ENCODE results near the gene PPIL3.

The PPIL3 gene

GRCh38 chr2:200862532-200863000 lies 26.3 kb downstream of the PPIL3 start:
- DNase-seq (ENCODE audit: insufficient read length, low spot score) (no peak), FAIRE-seq (peak; percentile 90)
- TF ChIP-seq PAX5 (IDR thresholded peaks at IDR 0.05; ENCODE audit: insufficient read depth, low read length, severe bottlenecking) = no peak
- TF ChIP-seq POLR2AphosphoS5 (IDR thresholded peaks at IDR 0.05; ENCODE audit: low read depth, low read length) = peak; percentile 17; the same call in 1 of the 2 replicates
- no peak for TF ChIP-seq POU2F2 (IDR thresholded peaks at IDR 0.05; ENCODE audit: low read depth, low read length)
- no peak for TF ChIP-seq TAF1 (IDR thresholded peaks at IDR 0.05; ENCODE audit: low read depth, low read length)
- TF ChIP-seq POLR2A (IDR thresholded peaks at IDR 0.05; ENCODE audit: low read depth, low read length) = 0 out of 2 replicates have a peak, but pooled peaks have one; percentile 65

GRCh38 chr2:200861617-200862155 lies 27.2 kb downstream of the PPIL3 start:
- DNase-seq (ENCODE audit: insufficient read length, low spot score) (no peak), FAIRE-seq (no peak)
- no peak for TF ChIP-seq TAF1 (IDR thresholded peaks at IDR 0.05; ENCODE audit: low read depth, low read length)
- TF ChIP-seq SPI1 (IDR thresholded peaks at IDR 0.05; ENCODE audit: low read depth, low read length) = no peak
- no peak for TF ChIP-seq POU2F2 (IDR thresholded peaks at IDR 0.05; ENCODE audit: low read depth, low read length)
- TF ChIP-seq POLR2A (IDR thresholded peaks at IDR 0.05; ENCODE audit: low read depth, low read length) = no peak
- no peak for TF ChIP-seq POLR2AphosphoS5 (IDR thresholded peaks at IDR 0.05; ENCODE audit: low read depth, low read length)
- TF ChIP-seq PAX5 (IDR thresholded peaks at IDR 0.05; ENCODE audit: insufficient read depth, low read length, severe bottlenecking) = no peak

GRCh38 chr2:200860092-200860795 lies 28.6 kb downstream of the PPIL3 start:
- no peak for FAIRE-seq

GRCh38 chr2:200856806-200857205 lies 32.1 kb downstream of the PPIL3 start:
- DNase-seq (ENCODE audit: insufficient read length, low spot score) (no peak), FAIRE-seq (no peak)
- TF ChIP-seq POU2F2 (IDR thresholded peaks at IDR 0.05; ENCODE audit: low read depth, low read length) (no peak), POLR2AphosphoS5 (IDR thresholded peaks at IDR 0.05; ENCODE audit: low read depth, low read length) (no peak), POLR2A (IDR thresholded peaks at IDR 0.05; ENCODE audit: low read depth, low read length) (no peak), SPI1 (IDR thresholded peaks at IDR 0.05; ENCODE audit: low read depth, low read length) (no peak), PAX5 (IDR thresholded peaks at IDR 0.05; ENCODE audit: insufficient read depth, low read length, severe bottlenecking) (no peak), TAF1 (IDR thresholded peaks at IDR 0.05; ENCODE audit: low read depth, low read length) (no peak)

More at GRCh38 chr2:200860092-200860795, 28.6 kb downstream of the PPIL3 start:
- no peak for TF ChIP-seq SPI1 (IDR thresholded peaks at IDR 0.05; ENCODE audit: low read depth, low read length)
- no peak for TF ChIP-seq POLR2A (IDR thresholded peaks at IDR 0.05; ENCODE audit: low read depth, low read length)
- no peak for TF ChIP-seq POLR2AphosphoS5 (IDR thresholded peaks at IDR 0.05; ENCODE audit: low read depth, low read length)
- no peak for TF ChIP-seq PAX5 (IDR thresholded peaks at IDR 0.05; ENCODE audit: insufficient read depth, low read length, severe bottlenecking)
- TF ChIP-seq POU2F2 (IDR thresholded peaks at IDR 0.05; ENCODE audit: low read depth, low read length) = no peak
- no peak for TF ChIP-seq TAF1 (IDR thresholded peaks at IDR 0.05; ENCODE audit: low read depth, low read length)
- no peak for DNase-seq (ENCODE audit: insufficient read length, low spot score)

- DNase-seq (ENCODE audit: insufficient read length, low spot score) (no peak), FAIRE-seq (no peak)
- no peak for TF ChIP-seq SPI1 (IDR thresholded peaks at IDR 0.05; ENCODE audit: low read depth, low read length)
- peak; percentile 23; the same call in 1 of the 2 replicates for TF ChIP-seq POLR2A (IDR thresholded peaks at IDR 0.05; ENCODE audit: low read depth, low read length)
Observed at GRCh38 chr2:200852605-200853004, 36.3 kb downstream of the PPIL3 start.

GRCh38 chr2:200851398-200852248 lies 37.3 kb downstream of the PPIL3 start:
- no peak for TF ChIP-seq PAX5 (IDR thresholded peaks at IDR 0.05; ENCODE audit: insufficient read depth, low read length, severe bottlenecking)
- peak; percentile 48 for TF ChIP-seq POLR2A (IDR thresholded peaks at IDR 0.05; ENCODE audit: low read depth, low read length)
- TF ChIP-seq POU2F2 (IDR thresholded peaks at IDR 0.05; ENCODE audit: low read depth, low read length) = no peak
- peak; percentile 66 for TF ChIP-seq POLR2AphosphoS5 (IDR thresholded peaks at IDR 0.05; ENCODE audit: low read depth, low read length)
- FAIRE-seq (no peak), DNase-seq (ENCODE audit: insufficient read length, low spot score) (no peak)

- DNase-seq (ENCODE audit: insufficient read length, low spot score) (no peak), FAIRE-seq (no peak)
- TF ChIP-seq PAX5 (IDR thresholded peaks at IDR 0.05; ENCODE audit: insufficient read depth, low read length, severe bottlenecking) (no peak), POLR2AphosphoS5 (IDR thresholded peaks at IDR 0.05; ENCODE audit: low read depth, low read length) (peak; percentile 68; the same call in 1 of the 2 replicates), POLR2A (IDR thresholded peaks at IDR 0.05; ENCODE audit: low read depth, low read length) (no peak), SPI1 (IDR thresholded peaks at IDR 0.05; ENCODE audit: low read depth, low read length) (no peak)
Observed at GRCh38 chr2:200850512-200851256, 38.2 kb downstream of the PPIL3 start.

- no peak for DNase-seq (ENCODE audit: insufficient read length, low spot score)
- TF ChIP-seq POLR2A (IDR thresholded peaks at IDR 0.05; ENCODE audit: low read depth, low read length) (no peak), SPI1 (IDR thresholded peaks at IDR 0.05; ENCODE audit: low read depth, low read length) (no peak), POU2F2 (IDR thresholded peaks at IDR 0.05; ENCODE audit: low read depth, low read length) (no peak), POLR2AphosphoS5 (IDR thresholded peaks at IDR 0.05; ENCODE audit: low read depth, low read length) (no peak), TAF1 (IDR thresholded peaks at IDR 0.05; ENCODE audit: low read depth, low read length) (no peak), PAX5 (IDR thresholded peaks at IDR 0.05; ENCODE audit: insufficient read depth, low read length, severe bottlenecking) (no peak)
- no peak for FAIRE-seq
Observed at GRCh38 chr2:200847939-200848338, 40.9 kb downstream of the PPIL3 start.

- DNase-seq (ENCODE audit: insufficient read length, low spot score) = no peak
- FAIRE-seq = no peak
Observed at GRCh38 chr2:200847269-200847668, 41.6 kb downstream of the PPIL3 start.

More at GRCh38 chr2:200847269-200847668, 41.6 kb downstream of the PPIL3 start:
- no peak for TF ChIP-seq POLR2AphosphoS5 (IDR thresholded peaks at IDR 0.05; ENCODE audit: low read depth, low read length)
- no peak for TF ChIP-seq TAF1 (IDR thresholded peaks at IDR 0.05; ENCODE audit: low read depth, low read length)
- no peak for TF ChIP-seq PAX5 (IDR thresholded peaks at IDR 0.05; ENCODE audit: insufficient read depth, low read length, severe bottlenecking)
- no peak for TF ChIP-seq POU2F2 (IDR thresholded peaks at IDR 0.05; ENCODE audit: low read depth, low read length)

All from GM12891 (cell line).